B cell (primary cell): ENCODE data around the gene ASTE1.

Experiments used
- EZH2 ChIP-seq: IDR thresholded peaks from 2 replicates; pipeline ENCODE4 v1.6.1; 2012; ENCODE audit warnings: borderline replicate concordance, low read depth, mild to moderate bottlenecking, moderate library complexity, low read length; ENCODE audit not compliant: insufficient read depth, poor library complexity, severe bottlenecking
- TF ChIP-seq, protein P1 (sequence below): fragments of 200-600 bp; IDR thresholded peaks from one replicate; pipeline ENCODE4 v1.8.0; 2022; ENCODE audit warnings: antibody characterized with exemption, mild to moderate bottlenecking

DNA sequence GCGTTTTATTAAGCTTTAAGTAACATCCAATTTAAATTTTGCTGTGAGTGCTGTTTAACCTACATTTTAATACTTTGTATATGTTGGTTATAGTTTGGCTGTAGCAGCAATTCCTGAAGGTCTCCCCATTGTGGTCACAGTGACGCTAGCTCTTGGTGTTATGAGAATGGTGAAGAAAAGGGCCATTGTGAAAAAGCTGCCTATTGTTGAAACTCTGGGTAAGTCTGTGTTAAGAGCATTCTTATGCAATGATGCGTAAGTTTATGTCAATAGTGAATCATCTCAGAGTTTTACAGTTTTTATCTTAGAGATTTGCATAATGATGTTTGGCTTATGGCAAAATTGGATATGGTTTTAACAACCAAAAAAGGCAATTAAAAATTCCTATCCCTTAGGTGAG lies 62.7 kb downstream of the ASTE1 start:
- TF ChIP-seq, protein P1, sequence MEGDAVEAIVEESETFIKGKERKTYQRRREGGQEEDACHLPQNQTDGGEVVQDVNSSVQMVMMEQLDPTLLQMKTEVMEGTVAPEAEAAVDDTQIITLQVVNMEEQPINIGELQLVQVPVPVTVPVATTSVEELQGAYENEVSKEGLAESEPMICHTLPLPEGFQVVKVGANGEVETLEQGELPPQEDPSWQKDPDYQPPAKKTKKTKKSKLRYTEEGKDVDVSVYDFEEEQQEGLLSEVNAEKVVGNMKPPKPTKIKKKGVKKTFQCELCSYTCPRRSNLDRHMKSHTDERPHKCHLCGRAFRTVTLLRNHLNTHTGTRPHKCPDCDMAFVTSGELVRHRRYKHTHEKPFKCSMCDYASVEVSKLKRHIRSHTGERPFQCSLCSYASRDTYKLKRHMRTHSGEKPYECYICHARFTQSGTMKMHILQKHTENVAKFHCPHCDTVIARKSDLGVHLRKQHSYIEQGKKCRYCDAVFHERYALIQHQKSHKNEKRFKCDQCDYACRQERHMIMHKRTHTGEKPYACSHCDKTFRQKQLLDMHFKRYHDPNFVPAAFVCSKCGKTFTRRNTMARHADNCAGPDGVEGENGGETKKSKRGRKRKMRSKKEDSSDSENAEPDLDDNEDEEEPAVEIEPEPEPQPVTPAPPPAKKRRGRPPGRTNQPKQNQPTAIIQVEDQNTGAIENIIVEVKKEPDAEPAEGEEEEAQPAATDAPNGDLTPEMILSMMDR: no peak
- no peak for TF ChIP-seq EZH2
